AG09309 (cell line): ENCODE results near the gene SDK1.
"Not testable (repeated sequence)": the region's sequence is repeated elsewhere in the genome, so short reads cannot be mapped to it uniquely, and the experiment has no call there.

Source experiments
- DNase-seq: peaks from one replicate; pipeline ENCODE4 v3.0.0-alpha.2; 2010; ENCODE audit warnings: low read depth
- H3K4me3 ChIP-seq: 2 replicates; pipeline ENCODE4 v1.5.1; 2011; ENCODE audit warnings: mild to moderate bottlenecking, low read depth, low read length, moderate library complexity; ENCODE audit not compliant: control insufficient read depth
- TF ChIP-seq, protein P1 (sequence below): IDR thresholded peaks from 2 replicates; pipeline ENCODE4 v1.5.1; 2011; ENCODE audit warnings: mild to moderate bottlenecking, low read depth, low read length, inconsistent platforms; ENCODE audit not compliant: insufficient read depth, control insufficient read depth; ENCODE audit errors: missing control alignments

The SDK1 gene

DNA sequence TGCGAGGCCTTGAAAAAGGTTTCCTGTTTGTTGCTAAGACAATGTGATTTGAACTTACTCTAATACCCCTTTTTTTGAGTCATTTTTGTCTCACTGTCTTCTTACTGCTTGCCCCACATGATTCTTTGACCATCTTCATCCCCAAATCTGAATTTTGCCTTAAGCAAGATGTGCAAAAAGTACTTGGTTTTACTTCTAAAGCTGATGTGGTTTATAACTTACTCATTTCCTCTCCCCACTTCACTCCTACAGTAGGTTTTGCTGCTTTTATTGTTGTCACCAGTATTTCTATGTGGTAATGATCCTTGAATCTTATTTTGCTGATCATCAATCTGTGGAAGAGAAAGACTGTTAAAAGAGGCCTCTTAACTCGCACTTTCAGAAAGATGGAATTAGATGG, 396.4 kb downstream of the SDK1 start:
- no peak overlapping the region for H3K4me3 ChIP-seq
- TF ChIP-seq, protein P1, sequence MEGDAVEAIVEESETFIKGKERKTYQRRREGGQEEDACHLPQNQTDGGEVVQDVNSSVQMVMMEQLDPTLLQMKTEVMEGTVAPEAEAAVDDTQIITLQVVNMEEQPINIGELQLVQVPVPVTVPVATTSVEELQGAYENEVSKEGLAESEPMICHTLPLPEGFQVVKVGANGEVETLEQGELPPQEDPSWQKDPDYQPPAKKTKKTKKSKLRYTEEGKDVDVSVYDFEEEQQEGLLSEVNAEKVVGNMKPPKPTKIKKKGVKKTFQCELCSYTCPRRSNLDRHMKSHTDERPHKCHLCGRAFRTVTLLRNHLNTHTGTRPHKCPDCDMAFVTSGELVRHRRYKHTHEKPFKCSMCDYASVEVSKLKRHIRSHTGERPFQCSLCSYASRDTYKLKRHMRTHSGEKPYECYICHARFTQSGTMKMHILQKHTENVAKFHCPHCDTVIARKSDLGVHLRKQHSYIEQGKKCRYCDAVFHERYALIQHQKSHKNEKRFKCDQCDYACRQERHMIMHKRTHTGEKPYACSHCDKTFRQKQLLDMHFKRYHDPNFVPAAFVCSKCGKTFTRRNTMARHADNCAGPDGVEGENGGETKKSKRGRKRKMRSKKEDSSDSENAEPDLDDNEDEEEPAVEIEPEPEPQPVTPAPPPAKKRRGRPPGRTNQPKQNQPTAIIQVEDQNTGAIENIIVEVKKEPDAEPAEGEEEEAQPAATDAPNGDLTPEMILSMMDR: no peak
- no peak for DNase-seq

DNA sequence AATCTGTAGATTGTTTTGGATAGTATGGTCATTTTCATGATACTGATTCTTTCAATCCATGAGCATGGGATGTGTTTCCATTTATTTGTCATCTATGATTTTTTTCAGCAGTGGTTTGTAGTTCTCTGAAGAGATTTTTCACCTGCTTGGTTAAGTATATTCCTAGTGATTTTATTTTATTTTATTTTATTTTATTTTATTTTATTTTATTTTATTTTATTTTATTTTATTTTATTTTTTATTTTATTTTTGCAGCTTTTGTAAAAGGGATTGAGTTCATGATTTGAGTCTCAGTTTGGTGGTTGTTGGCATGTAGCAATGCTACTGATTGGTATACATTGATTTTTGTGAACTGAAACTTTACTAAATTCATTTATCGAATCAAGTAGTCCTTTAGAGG, 404.2 kb downstream of the SDK1 start:
- no peak overlapping the region for H3K4me3 ChIP-seq
- TF ChIP-seq, protein P1: no peak
- no peak for DNase-seq

DNA sequence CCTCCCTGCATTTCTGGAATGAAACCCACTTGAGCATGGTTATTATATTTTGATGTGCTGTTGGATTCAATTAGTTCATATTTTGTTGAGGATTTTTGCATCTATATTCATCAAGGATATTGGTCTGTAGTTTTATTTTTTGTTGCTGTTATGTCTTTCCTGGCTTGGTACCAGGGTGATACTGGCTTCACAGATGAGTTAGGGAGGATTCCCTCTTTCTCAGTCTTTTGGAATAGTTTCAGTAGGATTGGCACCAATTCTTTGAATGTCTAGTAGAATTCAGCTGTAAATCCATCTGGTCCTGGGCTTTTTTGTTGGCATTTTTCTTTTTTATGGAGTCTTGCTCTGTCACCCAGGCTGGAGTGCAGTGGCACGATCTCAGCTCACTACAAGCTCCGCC, 405.0 kb downstream of the SDK1 start:
- not testable (repeated sequence) for H3K4me3 ChIP-seq, DNase-seq

DNA sequence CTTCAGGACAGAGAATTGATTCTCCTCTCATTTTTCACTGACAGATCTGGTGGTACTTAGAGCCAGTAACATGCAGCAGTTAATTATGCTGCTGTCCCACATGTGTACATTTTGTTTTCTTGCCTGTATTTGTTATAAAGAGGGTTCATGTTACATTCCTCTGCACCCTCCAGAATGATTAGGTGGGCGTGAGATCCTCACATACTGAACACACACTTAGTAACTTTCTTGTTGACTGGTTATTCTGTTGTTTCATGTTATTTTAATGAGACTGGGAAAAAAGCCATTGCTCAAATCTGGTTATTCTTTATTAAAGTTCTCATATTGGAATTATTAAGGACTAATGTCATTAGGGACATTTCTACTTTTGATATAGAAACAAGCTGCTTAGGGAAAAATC, 409.1 kb downstream of the SDK1 start:
- TF ChIP-seq, protein P1: no peak
- no peak for DNase-seq
- no peak overlapping the region for H3K4me3 ChIP-seq

DNA sequence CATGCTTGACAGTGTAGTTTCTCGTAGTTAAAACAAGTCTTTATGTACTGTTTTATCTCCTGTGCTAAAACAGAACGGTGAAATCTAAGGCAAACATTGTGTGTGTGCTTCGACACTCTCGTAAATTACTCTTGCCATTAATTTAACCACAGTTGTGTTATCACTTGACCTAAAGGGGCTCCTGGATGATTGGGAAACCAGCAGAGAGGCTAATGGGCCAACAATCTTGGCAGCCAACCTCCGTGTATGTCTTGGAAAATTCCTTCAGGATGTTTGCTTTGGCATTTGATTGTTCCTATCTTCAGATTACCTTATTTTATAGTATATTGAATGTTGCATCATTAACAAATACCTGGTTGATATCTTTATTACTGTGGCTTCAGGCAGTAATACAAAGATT, 409.5 kb downstream of the SDK1 start:
- no peak overlapping the region for H3K4me3 ChIP-seq
- TF ChIP-seq, protein P1: no peak
- no peak for DNase-seq

DNA sequence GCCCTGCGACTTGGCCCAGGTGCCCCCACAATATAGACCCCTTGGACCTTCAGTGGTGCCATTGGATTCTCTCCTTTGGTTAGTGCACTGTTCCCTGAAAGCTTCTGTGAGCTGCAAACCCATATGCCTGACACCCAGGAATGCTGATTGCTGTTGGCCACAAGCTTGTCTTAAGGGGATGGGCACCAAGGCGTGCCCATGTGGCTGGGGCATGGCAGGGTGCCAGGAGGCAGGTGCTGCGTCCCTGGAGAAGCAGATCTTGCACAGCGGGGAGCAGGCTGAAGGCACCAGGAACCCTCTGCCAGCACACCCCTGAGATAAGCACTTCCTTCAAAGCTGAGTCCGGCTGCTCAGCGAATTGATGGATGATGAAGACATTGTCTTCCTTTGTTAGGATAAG, 411.8 kb downstream of the SDK1 start:
- TF ChIP-seq, protein P1: no peak
- DNase-seq: no peak
- H3K4me3 ChIP-seq: no peak overlapping the region

DNA sequence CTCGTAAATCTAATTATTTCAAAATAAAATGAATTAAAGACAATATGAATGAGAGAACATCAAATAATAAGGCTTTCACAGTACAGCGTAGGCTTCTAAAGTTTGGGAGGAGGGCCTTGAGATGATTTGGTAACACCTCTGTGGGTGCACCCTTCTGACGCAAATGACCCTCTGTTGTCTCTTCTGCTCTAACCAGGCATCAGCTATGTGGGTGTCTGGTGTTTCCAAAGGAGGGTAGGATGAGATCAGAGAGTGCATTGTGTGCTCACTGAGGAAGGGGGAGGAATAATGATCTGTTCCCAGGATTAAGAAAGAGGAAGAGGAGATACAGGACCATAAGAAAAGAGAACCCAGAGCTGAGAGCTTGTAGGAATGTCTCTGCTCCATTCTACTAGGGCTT, 420.4 kb downstream of the SDK1 start:
- no peak overlapping the region for H3K4me3 ChIP-seq
- TF ChIP-seq, protein P1: no peak
- no peak for DNase-seq
